HepG2 (cell line): ENCODE data around the gene PNKP. TPM values are rescaled to one million over a fixed set of nuclear protein-coding genes. Genes with fewer than 3 reads are reported as not detected.

Experiments used
- ARNT ChIP-seq: fragments of 450-650 bp; IDR thresholded peaks from 2 replicates; pipeline ENCODE4 v1.6.1; 2017
- DMAP1 ChIP-seq: IDR thresholded peaks from 2 replicates; pipeline ENCODE4 v1.6.1; 2016
- GZF1 ChIP-seq: sonication (generic); formaldehyde crosslinking; IDR thresholded peaks from 2 replicates; pipeline ENCODE4 v1.5.1; 2020; ENCODE audit warnings: mild to moderate bottlenecking, missing genetic modification reagents
- HOXA7 ChIP-seq: sonication (generic); formaldehyde crosslinking; IDR thresholded peaks from 2 replicates; pipeline ENCODE4 v1.8.1; 2022; ENCODE audit warnings: mild to moderate bottlenecking, missing genetic modification reagents, moderate library complexity
- NFRKB ChIP-seq: fragments of 450-650 bp; IDR thresholded peaks from 2 replicates; pipeline ENCODE4 v1.6.1; 2017
- PATZ1 ChIP-seq: sonication (generic); formaldehyde crosslinking; IDR thresholded peaks from 2 replicates; pipeline ENCODE4 v1.4.0; 2020; ENCODE audit warnings: missing genetic modification reagents
- SMC3 ChIP-seq: IDR thresholded peaks from 2 replicates; pipeline ENCODE4 v1.6.1; 2011; ENCODE audit warnings: low read length, improper control_type of control experiment
- SP140L ChIP-seq: sonication (generic); formaldehyde crosslinking; IDR thresholded peaks from 2 replicates; pipeline ENCODE4 v1.4.0; 2020; ENCODE audit warnings: missing genetic modification reagents, borderline replicate concordance
- TGIF2 ChIP-seq: IDR thresholded peaks from 2 replicates; pipeline ENCODE4 v1.6.1; 2016; ENCODE audit warnings: control low read depth, missing compliant biosample characterization
- ZNF138 ChIP-seq: sonication (generic); formaldehyde crosslinking; IDR thresholded peaks from 2 replicates; pipeline ENCODE4 v1.5.0; 2020; ENCODE audit warnings: mild to moderate bottlenecking, low read depth, missing genetic modification reagents
- ZNF326 ChIP-seq: sonication (generic); formaldehyde crosslinking; IDR thresholded peaks from 2 replicates; pipeline ENCODE4 v1.4.0; 2020; ENCODE audit warnings: missing genetic modification reagents, borderline replicate concordance
- ZNF484 ChIP-seq: sonication (generic); formaldehyde crosslinking; IDR thresholded peaks from 2 replicates; pipeline ENCODE4 v1.5.1; 2020; ENCODE audit warnings: mild to moderate bottlenecking, low read depth, missing genetic modification reagents, borderline replicate concordance
- ZNF558 ChIP-seq: sonication (generic); formaldehyde crosslinking; IDR thresholded peaks from 2 replicates; pipeline ENCODE4 v1.9.0; 2022; ENCODE audit warnings: mild to moderate bottlenecking, missing genetic modification reagents, borderline replicate concordance
- ZNF660 ChIP-seq: sonication (generic); formaldehyde crosslinking; IDR thresholded peaks from 2 replicates; pipeline ENCODE4 v1.5.1; 2020; ENCODE audit warnings: mild to moderate bottlenecking, low read depth, missing genetic modification reagents, borderline replicate concordance
- ZNF678 ChIP-seq: sonication (generic); formaldehyde crosslinking; IDR thresholded peaks from 2 replicates; pipeline ENCODE4 v1.4.0; 2020; ENCODE audit warnings: mild to moderate bottlenecking, missing genetic modification reagents
- ZNF747 ChIP-seq: sonication (generic); formaldehyde crosslinking; IDR thresholded peaks from 2 replicates; pipeline ENCODE4 v1.8.1; 2023; ENCODE audit warnings: missing genetic modification reagents, mild to moderate bottlenecking, borderline replicate concordance
- ZZZ3 ChIP-seq: sonication (generic); formaldehyde crosslinking; IDR thresholded peaks from 2 replicates; pipeline ENCODE4 v1.4.0; 2020; ENCODE audit warnings: missing genetic modification reagents, mild to moderate bottlenecking, borderline replicate concordance
- polyA plus RNA-seq, 8 experiments: library from polyadenylated mRNA; depleted of rRNA in 3 of 8; stranded (reverse) in 7 of 8; unstranded in 1 of 8; fragments of >200 nt; fragmentation: Illumina TruSeq in 4 of 8; extraction: Trizol in 4 of 8; gene quantifications; 2 replicates each; pipeline versions ENCODE4 v1.2.1 to v1.2.3, GENCODE V29; 2011 to 2016; ENCODE audit warnings: low read depth in 4 of 8, missing spikeins in 1 of 8, mixed read lengths in 1 of 8; ENCODE audit not compliant: insufficient read depth in 1 of 8
- total RNA-seq, 5 experiments: library from RNA; depleted of rRNA; stranded (reverse); fragments of >200 nt; fragmentation: Illumina TruSeq; extraction: Trizol; gene quantifications; 2 replicates each; pipeline ENCODE4 v1.2.3, GENCODE V29; 2016; ENCODE audit warnings: low read depth in 1 of 5
- TF ChIP-seq, protein P1 (sequence below): sonication (generic); formaldehyde crosslinking; IDR thresholded peaks from 2 replicates; pipeline ENCODE4 v1.5.1; 2020; ENCODE audit warnings: missing genetic modification reagents, mild to moderate bottlenecking, borderline replicate concordance
- TF ChIP-seq, protein P2 (sequence below): sonication (generic); formaldehyde crosslinking; IDR thresholded peaks from 2 replicates; pipeline ENCODE4 v1.9.0; 2022; ENCODE audit warnings: missing genetic modification reagents, mild to moderate bottlenecking, borderline replicate concordance
- TF ChIP-seq, protein P3 (sequence below): sonication (generic); formaldehyde crosslinking; IDR thresholded peaks from 2 replicates; pipeline ENCODE4 v1.4.0; 2020; ENCODE audit warnings: missing genetic modification reagents
- TF ChIP-seq, protein P4 (sequence below): IDR thresholded peaks from 2 replicates; pipeline ENCODE4 v1.6.1; 2016; ENCODE audit warnings: low read depth, borderline replicate concordance

The PNKP gene
- total and polyA plus RNA-seq, 2 of the 13 experiments (the other 11 are each of a cell fraction or from before 2014, with no cell fraction given): 12.7 to 27.1 TPM

DNA sequence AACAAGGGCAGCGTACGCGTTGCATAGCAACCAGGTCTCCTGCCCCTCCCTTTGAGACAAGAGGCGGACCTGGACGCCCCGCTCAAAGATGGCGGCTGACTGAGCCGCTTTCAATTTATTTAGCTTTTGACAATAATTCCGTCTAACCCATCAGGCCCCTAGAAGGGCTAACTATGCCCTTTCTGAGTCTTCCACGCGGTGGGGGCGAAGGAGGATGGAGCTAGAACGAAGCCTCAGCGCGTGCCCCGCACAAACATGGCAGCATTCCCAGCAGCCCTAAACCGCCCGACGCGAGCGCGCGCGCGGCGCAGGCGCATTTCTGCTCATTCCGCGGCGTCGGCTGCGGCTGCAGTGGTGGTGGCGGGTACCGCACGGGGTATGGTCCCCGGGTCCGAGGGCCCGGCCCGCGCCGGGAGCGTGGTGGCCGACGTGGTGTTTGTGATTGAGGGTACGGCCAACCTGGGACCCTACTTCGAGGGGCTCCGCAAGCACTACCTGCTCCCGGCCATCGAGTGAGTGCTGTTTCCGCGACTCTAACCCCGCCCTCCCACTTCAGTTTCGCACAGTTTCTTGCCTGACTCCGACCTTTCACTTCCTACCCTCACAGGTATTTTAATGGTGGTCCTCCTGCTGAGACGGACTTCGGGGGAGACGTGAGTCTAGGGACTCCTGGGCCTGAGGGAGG, 49.3 kb downstream of the PNKP start, which contains the start of gene MED25 (continued):
- TF ChIP-seq PATZ1 (CRISPR knock-in tag) (no peak; the same call in 1 of the 2 replicates), ZNF138 (CRISPR knock-in tag) (no peak), ZNF747 (CRISPR knock-in tag) (no peak), SMC3 (no peak), ZNF678 (CRISPR knock-in tag) (no peak), ZNF660 (CRISPR knock-in tag) (no peak), SP140L (CRISPR knock-in tag) (no peak), ZZZ3 (0 out of 2 replicates have a peak, but pooled peaks have one; percentile 55), ARNT (no peak), ZNF558 (CRISPR knock-in tag) (peak; percentile 39; the same call in 1 of the 2 replicates), TGIF2 (CRISPR knock-in tag) (0 out of 2 replicates have a peak, but pooled peaks have one; percentile 11), ZNF326 (CRISPR knock-in tag) (no peak), GZF1 (0 out of 2 replicates have a peak, but pooled peaks have one; percentile 56), ZNF484 (CRISPR knock-in tag) (no peak), HOXA7 (CRISPR knock-in tag) (no peak), DMAP1 (CRISPR knock-in tag) (peak; percentile 60; the same call in 1 of the 2 replicates), NFRKB (no peak)
- TF ChIP-seq, protein P1, sequence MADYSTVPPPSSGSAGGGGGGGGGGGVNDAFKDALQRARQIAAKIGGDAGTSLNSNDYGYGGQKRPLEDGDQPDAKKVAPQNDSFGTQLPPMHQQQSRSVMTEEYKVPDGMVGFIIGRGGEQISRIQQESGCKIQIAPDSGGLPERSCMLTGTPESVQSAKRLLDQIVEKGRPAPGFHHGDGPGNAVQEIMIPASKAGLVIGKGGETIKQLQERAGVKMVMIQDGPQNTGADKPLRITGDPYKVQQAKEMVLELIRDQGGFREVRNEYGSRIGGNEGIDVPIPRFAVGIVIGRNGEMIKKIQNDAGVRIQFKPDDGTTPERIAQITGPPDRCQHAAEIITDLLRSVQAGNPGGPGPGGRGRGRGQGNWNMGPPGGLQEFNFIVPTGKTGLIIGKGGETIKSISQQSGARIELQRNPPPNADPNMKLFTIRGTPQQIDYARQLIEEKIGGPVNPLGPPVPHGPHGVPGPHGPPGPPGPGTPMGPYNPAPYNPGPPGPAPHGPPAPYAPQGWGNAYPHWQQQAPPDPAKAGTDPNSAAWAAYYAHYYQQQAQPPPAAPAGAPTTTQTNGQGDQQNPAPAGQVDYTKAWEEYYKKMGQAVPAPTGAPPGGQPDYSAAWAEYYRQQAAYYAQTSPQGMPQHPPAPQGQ: 0 out of 2 replicates have a peak, but pooled peaks have one; percentile 66
- TF ChIP-seq, protein P2, sequence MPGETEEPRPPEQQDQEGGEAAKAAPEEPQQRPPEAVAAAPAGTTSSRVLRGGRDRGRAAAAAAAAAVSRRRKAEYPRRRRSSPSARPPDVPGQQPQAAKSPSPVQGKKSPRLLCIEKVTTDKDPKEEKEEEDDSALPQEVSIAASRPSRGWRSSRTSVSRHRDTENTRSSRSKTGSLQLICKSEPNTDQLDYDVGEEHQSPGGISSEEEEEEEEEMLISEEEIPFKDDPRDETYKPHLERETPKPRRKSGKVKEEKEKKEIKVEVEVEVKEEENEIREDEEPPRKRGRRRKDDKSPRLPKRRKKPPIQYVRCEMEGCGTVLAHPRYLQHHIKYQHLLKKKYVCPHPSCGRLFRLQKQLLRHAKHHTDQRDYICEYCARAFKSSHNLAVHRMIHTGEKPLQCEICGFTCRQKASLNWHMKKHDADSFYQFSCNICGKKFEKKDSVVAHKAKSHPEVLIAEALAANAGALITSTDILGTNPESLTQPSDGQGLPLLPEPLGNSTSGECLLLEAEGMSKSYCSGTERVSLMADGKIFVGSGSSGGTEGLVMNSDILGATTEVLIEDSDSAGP (CRISPR knock-in tag): peak; percentile 71; the same call in 1 of the 2 replicates
- TF ChIP-seq, protein P3, sequence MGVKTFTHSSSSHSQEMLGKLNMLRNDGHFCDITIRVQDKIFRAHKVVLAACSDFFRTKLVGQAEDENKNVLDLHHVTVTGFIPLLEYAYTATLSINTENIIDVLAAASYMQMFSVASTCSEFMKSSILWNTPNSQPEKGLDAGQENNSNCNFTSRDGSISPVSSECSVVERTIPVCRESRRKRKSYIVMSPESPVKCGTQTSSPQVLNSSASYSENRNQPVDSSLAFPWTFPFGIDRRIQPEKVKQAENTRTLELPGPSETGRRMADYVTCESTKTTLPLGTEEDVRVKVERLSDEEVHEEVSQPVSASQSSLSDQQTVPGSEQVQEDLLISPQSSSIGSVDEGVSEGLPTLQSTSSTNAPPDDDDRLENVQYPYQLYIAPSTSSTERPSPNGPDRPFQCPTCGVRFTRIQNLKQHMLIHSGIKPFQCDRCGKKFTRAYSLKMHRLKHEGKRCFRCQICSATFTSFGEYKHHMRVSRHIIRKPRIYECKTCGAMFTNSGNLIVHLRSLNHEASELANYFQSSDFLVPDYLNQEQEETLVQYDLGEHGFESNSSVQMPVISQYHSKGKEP (CRISPR knock-in tag): no peak
- TF ChIP-seq, protein P4, sequence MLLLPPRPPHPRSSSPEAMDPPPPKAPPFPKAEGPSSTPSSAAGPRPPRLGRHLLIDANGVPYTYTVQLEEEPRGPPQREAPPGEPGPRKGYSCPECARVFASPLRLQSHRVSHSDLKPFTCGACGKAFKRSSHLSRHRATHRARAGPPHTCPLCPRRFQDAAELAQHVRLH: no peak
